GM23338 (cell line): ENCODE measurements around the gene PPARD.

ENCODE experiments used
- CREB1 ChIP-seq: fragments of 250-450 bp; sonication (Bioruptor Pico); IDR thresholded peaks from 2 replicates; pipeline ENCODE4 v1.5.0; 2020; ENCODE audit warnings: low read depth, mild to moderate bottlenecking, moderate library complexity
- EZH2 ChIP-seq: fragments of 200-600 bp; sonication (generic); IDR thresholded peaks from one replicate; pipeline ENCODE4 v1.8.0; 2017; ENCODE audit warnings: antibody characterized with exemption, mild to moderate bottlenecking, low read depth; ENCODE audit not compliant: unreplicated experiment
- EZH2phosphoT487 ChIP-seq: fragments of 200-600 bp; sonication (generic); IDR thresholded peaks from one replicate; pipeline ENCODE4 v1.8.1; 2018; ENCODE audit warnings: antibody characterized with exemption; ENCODE audit not compliant: unreplicated experiment
- POLR2AphosphoS5 ChIP-seq: IDR thresholded peaks from 2 replicates; pipeline ENCODE4 v1.6.1; 2016; ENCODE audit warnings: antibody characterized with exemption, low read depth
- ZNF331 ChIP-seq: fragments of 250-450 bp; sonication (Bioruptor Pico); IDR thresholded peaks from 2 replicates; pipeline ENCODE4 v1.5.0; 2020; ENCODE audit warnings: low read depth, mild to moderate bottlenecking, moderate library complexity
- TF ChIP-seq, protein P1 (sequence below), 2 experiments: fragments of 200-600 bp in 1 of 2; sonication (generic) in 1 of 2; conservative IDR thresholded peaks; 2 replicates each; pipeline versions ENCODE4 v1.5.1 to v1.6.1; 2016 to 2017; ENCODE audit warnings: antibody characterized with exemption in 2 of 2, low read depth in 2 of 2, mild to moderate bottlenecking in 2 of 2, moderate library complexity in 1 of 2
- TF ChIP-seq, protein P2 (sequence below): IDR thresholded peaks from one replicate; pipeline ENCODE4 v1.6.1; 2018; ENCODE audit warnings: antibody characterized with exemption; ENCODE audit not compliant: unreplicated experiment

DNA sequence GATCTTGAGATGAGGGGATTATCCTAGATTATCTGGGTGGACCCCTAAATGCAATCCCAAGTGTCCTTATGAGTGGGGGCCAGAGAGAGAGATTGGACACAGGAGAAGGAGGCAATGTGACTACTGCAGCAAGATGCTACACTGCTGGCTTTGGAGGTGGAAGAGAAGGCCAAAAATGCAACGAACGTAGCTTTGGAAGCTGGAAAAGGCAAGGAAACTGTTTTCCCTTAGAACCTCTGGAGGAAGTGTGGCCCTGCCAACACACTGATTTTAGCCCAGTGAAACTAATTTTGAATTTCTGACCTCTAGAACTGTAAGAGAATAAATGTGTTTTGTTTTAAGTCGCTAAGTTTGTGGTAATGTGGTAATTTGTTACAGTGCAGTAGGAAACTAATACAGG lies 15.7 kb downstream of the PPARD start:
- TF ChIP-seq, protein P1, sequence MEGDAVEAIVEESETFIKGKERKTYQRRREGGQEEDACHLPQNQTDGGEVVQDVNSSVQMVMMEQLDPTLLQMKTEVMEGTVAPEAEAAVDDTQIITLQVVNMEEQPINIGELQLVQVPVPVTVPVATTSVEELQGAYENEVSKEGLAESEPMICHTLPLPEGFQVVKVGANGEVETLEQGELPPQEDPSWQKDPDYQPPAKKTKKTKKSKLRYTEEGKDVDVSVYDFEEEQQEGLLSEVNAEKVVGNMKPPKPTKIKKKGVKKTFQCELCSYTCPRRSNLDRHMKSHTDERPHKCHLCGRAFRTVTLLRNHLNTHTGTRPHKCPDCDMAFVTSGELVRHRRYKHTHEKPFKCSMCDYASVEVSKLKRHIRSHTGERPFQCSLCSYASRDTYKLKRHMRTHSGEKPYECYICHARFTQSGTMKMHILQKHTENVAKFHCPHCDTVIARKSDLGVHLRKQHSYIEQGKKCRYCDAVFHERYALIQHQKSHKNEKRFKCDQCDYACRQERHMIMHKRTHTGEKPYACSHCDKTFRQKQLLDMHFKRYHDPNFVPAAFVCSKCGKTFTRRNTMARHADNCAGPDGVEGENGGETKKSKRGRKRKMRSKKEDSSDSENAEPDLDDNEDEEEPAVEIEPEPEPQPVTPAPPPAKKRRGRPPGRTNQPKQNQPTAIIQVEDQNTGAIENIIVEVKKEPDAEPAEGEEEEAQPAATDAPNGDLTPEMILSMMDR (conservative IDR thresholded peaks at IDR 0.05; ENCODE audit: low read depth in 2 of 2), result no peak
- TF ChIP-seq EZH2phosphoT487, result no peak
- TF ChIP-seq POLR2AphosphoS5, result no peak
- no peak for TF ChIP-seq EZH2
- TF ChIP-seq CREB1 (CRISPR knock-in tag), result no peak
- TF ChIP-seq ZNF331 (CRISPR knock-in tag), result no peak
- TF ChIP-seq, protein P2, sequence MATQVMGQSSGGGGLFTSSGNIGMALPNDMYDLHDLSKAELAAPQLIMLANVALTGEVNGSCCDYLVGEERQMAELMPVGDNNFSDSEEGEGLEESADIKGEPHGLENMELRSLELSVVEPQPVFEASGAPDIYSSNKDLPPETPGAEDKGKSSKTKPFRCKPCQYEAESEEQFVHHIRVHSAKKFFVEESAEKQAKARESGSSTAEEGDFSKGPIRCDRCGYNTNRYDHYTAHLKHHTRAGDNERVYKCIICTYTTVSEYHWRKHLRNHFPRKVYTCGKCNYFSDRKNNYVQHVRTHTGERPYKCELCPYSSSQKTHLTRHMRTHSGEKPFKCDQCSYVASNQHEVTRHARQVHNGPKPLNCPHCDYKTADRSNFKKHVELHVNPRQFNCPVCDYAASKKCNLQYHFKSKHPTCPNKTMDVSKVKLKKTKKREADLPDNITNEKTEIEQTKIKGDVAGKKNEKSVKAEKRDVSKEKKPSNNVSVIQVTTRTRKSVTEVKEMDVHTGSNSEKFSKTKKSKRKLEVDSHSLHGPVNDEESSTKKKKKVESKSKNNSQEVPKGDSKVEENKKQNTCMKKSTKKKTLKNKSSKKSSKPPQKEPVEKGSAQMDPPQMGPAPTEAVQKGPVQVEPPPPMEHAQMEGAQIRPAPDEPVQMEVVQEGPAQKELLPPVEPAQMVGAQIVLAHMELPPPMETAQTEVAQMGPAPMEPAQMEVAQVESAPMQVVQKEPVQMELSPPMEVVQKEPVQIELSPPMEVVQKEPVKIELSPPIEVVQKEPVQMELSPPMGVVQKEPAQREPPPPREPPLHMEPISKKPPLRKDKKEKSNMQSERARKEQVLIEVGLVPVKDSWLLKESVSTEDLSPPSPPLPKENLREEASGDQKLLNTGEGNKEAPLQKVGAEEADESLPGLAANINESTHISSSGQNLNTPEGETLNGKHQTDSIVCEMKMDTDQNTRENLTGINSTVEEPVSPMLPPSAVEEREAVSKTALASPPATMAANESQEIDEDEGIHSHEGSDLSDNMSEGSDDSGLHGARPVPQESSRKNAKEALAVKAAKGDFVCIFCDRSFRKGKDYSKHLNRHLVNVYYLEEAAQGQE, result no peak
